ENCODE data around the gene ZNF366.
"Not testable (repeated sequence)": the region's sequence is repeated elsewhere in the genome, so short reads cannot be mapped to it uniquely, and the experiment has no call there.

- not testable (repeated sequence) for TF ChIP-seq TOX, PPARA (CRISPR knock-in tag; IDR thresholded peaks at IDR 0.05; ENCODE audit: borderline replicate concordance)
- TF ChIP-seq, protein P1, sequence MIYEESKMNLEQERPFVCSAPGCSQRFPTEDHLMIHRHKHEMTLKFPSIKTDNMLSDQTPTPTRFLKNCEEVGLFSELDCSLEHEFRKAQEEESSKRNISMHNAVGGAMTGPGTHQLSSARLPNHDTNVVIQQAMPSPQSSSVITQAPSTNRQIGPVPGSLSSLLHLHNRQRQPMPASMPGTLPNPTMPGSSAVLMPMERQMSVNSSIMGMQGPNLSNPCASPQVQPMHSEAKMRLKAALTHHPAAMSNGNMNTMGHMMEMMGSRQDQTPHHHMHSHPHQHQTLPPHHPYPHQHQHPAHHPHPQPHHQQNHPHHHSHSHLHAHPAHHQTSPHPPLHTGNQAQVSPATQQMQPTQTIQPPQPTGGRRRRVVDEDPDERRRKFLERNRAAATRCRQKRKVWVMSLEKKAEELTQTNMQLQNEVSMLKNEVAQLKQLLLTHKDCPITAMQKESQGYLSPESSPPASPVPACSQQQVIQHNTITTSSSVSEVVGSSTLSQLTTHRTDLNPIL (CRISPR knock-in tag; IDR thresholded peaks at IDR 0.05; ENCODE audit: low read depth): not testable (repeated sequence)
Measured at GRCh38 chr5:72404771-72405170, 102.4 kb downstream of the ZNF366 start.

All from SK-N-SH treated with all-trans-retinoic acid at 6 μM for 48 hours (cell line).